Lower leg skin (tissue), 4 donors: ENCODE results near the gene RCAN1. TPM values are rescaled to one million over a fixed set of nuclear protein-coding genes. Genes with fewer than 3 reads are reported as not detected.
A peak's percentile ranks its signal among the peaks of the same experiment; 100 is the strongest.

Experiments
- DNase-seq, 2 donors: peaks; one replicate each; pipeline ENCODE4 v3.0.0-alpha.2; 2019; ENCODE audit warnings: low spot score in 2 of 2
- H3K4me3 ChIP-seq: fragments of 200-600 bp; sonication (generic); 2 replicates; pipeline ENCODE4 v1.5.1; 2017; ENCODE audit warnings: mild to moderate bottlenecking, low read depth; ENCODE audit not compliant: poor library complexity, severe bottlenecking
- CTCF ChIP-seq, 3 donors: fragments of 450-650 bp; IDR thresholded peaks; one replicate each; pipeline ENCODE4 v1.5.1; 2016; ENCODE audit warnings: antibody characterized with exemption in 3 of 3, mild to moderate bottlenecking in 3 of 3, moderate library complexity in 2 of 3
- POLR2A ChIP-seq, 2 donors: fragments of 450-650 bp; IDR thresholded peaks; one replicate each; pipeline ENCODE4 v1.6.1; 2016 to 2017; ENCODE audit warnings: antibody characterized with exemption in 2 of 2, mild to moderate bottlenecking in 1 of 2, moderate library complexity in 1 of 2
- WGBS, 2 donors: methylation state at CpG; one replicate each; pipeline ENCODE4 v1.1.5; 2018; 5-methylcytosine and 5-hydroxymethylcytosine counted together
- intact Hi-C: fragments of 100-400 bp; cut with DNase I; formaldehyde crosslinking; loops from one replicate; pipeline ENCODE4 v1.15.0; 2023; ENCODE audit warnings: low total_unique reads
- total RNA-seq, 4 donors: library from RNA; depleted of rRNA; stranded (reverse); fragments of >200 nt; gene quantifications; one replicate each; pipeline ENCODE4 v1.1.0, GENCODE V29; 2016

RCAN1 gene
- total RNA-seq, 4 donors from 2014 or later, result 18.8 to 29.0 (median 19.4) TPM

- no peak overlapping the region for H3K4me3 ChIP-seq
- TF ChIP-seq POLR2A (IDR thresholded peaks at IDR 0.05) (no peak), CTCF (IDR thresholded peaks at IDR 0.05) (no peak)
- DNase-seq, result no peak
- intact Hi-C loops, result no loop called here
- WGBS, 2 donors, result 93 to 96% methylated on average over 6 of the region's 6 CpGs
These were observed 83.5 kb downstream of the RCAN1 start for GRCh38 chr21:34531399-34531798.

GRCh38 chr21:34530261-34530660, 84.7 kb downstream of the RCAN1 start:
- DNase-seq, result no peak
- no peak overlapping the region for H3K4me3 ChIP-seq
- intact Hi-C loops, result no loop called here
- TF ChIP-seq POLR2A (IDR thresholded peaks at IDR 0.05) (no peak), CTCF (IDR thresholded peaks at IDR 0.05) (no peak)

- WGBS, 2 donors, result 28 to 48% methylated on average over 3 of the region's 3 CpGs
- TF ChIP-seq POLR2A (IDR thresholded peaks at IDR 0.05) (no peak), CTCF (IDR thresholded peaks at IDR 0.05) (no peak)
- intact Hi-C loops, result no loop called here
- DNase-seq, result no peak
- no peak overlapping the region for H3K4me3 ChIP-seq
These were observed 86.8 kb downstream of the RCAN1 start for GRCh38 chr21:34528131-34528561.

- peak in 1 of 2 donors; percentile 76 for DNase-seq
- intact Hi-C loops, result no loop called here
- peak overlapping the region; percentile 3 for H3K4me3 ChIP-seq
- WGBS, 2 donors, result 4 to 7% methylated on average over 10 of the region's 10 CpGs
- no peak for TF ChIP-seq CTCF (IDR thresholded peaks at IDR 0.05)
- no peak for TF ChIP-seq POLR2A (IDR thresholded peaks at IDR 0.05)
These were observed 88.2 kb downstream of the RCAN1 start for GRCh38 chr21:34526618-34527290.

GRCh38 chr21:34526241-34526617, 88.7 kb downstream of the RCAN1 start:
- peak overlapping the region; percentile 3 for H3K4me3 ChIP-seq
- TF ChIP-seq POLR2A (IDR thresholded peaks at IDR 0.05), result no peak
- no peak for TF ChIP-seq CTCF (IDR thresholded peaks at IDR 0.05)
- no peak for DNase-seq
- intact Hi-C loops, result no loop called here
- 10 to 11% methylated on average over 5 of the region's 5 CpGs for WGBS, 2 donors
